Measurements from ENCODE around the gene MSGN1. TPM values are rescaled to one million over a fixed set of nuclear protein-coding genes. Genes with fewer than 3 reads are reported as not detected.

Gene MSGN1
- total RNA-seq, 1 experiment from 2014 or later: not detected

GRCh38 chr2:17864676-17865075 lies 48.4 kb downstream of the MSGN1 start:
- Histone ChIP-seq H3K4ac (ENCODE audit: low read depth, low read length) (no peak overlapping the region), H3K9ac (ENCODE audit: extremely low read depth, insufficient read length, low read length) (no peak overlapping the region), H4K91ac (ENCODE audit: insufficient read length, low read depth, low read length) (no peak overlapping the region), H2BK5ac (ENCODE audit: insufficient read length, low read length) (no peak overlapping the region), H3K27ac (ENCODE audit: insufficient read length, low read depth, low read length) (no peak overlapping the region), H2AFZ (ENCODE audit: low read length) (no peak overlapping the region), H3K4me1 (ENCODE audit: insufficient read depth, low read length) (no peaks in the 10 kb centered on the region), H3K4me2 (ENCODE audit: insufficient read depth, insufficient read length, low read length) (no peak overlapping the region), H2BK12ac (ENCODE audit: insufficient read length, low read depth, low read length) (no peak overlapping the region), H2BK20ac (ENCODE audit: low read depth, low read length, poor library complexity, severe bottlenecking) (no peak overlapping the region), H3K56ac (ENCODE audit: insufficient read length, low read depth, low read length) (no peak overlapping the region), H3K14ac (ENCODE audit: insufficient read depth, low read length) (no peak overlapping the region), H3K27me3 (ENCODE audit: insufficient read depth, low read length) (no peaks in the 10 kb centered on the region), H3K23ac (ENCODE audit: insufficient read length, low read depth, low read length) (no peak overlapping the region), H2BK120ac (ENCODE audit: low read depth, low read length, poor library complexity, severe bottlenecking) (no peak overlapping the region), H3K79me1 (ENCODE audit: insufficient read depth, low read depth, low read length, poor library complexity, severe bottlenecking) (no peaks in the 10 kb centered on the region), H3K79me2 (ENCODE audit: insufficient read depth, low read length) (no peaks in the 10 kb centered on the region), H4K20me1 (ENCODE audit: control insufficient read depth, insufficient read depth, insufficient read length) (peaks cover 2% of the 10 kb centered on the region), H3K23me2 (ENCODE audit: insufficient read length, low read depth, low read length, poor library complexity, severe bottlenecking) (no peaks in the 10 kb centered on the region), H3T11ph (ENCODE audit: low read length) (no peak overlapping the region), H2BK15ac (ENCODE audit: low read depth, low read length) (no peak overlapping the region), H3K18ac (ENCODE audit: insufficient read length, low read depth, low read length) (no peak overlapping the region), H4K8ac (replicated peaks; ENCODE audit: insufficient read length, low read depth, low read length) (no peak overlapping the region), H3K9me3 (ENCODE audit: control insufficient read depth, low read depth, low read length) (no peaks in the 10 kb centered on the region), H4K5ac (ENCODE audit: insufficient read length, low read depth, low read length) (no peak overlapping the region), H2AK5ac (ENCODE audit: insufficient read length, low read length) (no peak overlapping the region)
- DNase-seq: no peak
- Mint-ChIP-seq H3K4me1 (peaks cover 0 to 3% of the 10 kb centered on the region in 2 experiments; a peak in 2 of 4 replicates), H3K27me3 (ENCODE audit: low read depth) (peaks cover 2% of the 10 kb centered on the region), H3K9me3 (no peaks in the 10 kb centered on the region), H3K4me3 (no peak overlapping the region), H3K36me3 (ENCODE audit: insufficient read depth in 1 of 3, low read depth in 3 of 3) (no peaks in the 10 kb centered on the region), H3K27ac (no peak overlapping the region)
- no peak for TF ChIP-seq CTCF (conservative IDR thresholded peaks at IDR 0.05)
- no CpG with 5 or more reads among the region's 1 CpG for whole genome bisulfite sequencing (ENCODE audit: extremely low coverage, insufficient read length, low lambda C conversion rate)

Data from H9 (cell line).